BE2C (cell line): ENCODE data around the gene RBMXL3.
"Not testable (repeated sequence)": the region's sequence is repeated elsewhere in the genome, so short reads cannot be mapped to it uniquely, and the experiment has no call there.

Source experiments
- DNase-seq: peaks from one replicate; pipeline ENCODE4 v3.0.0-alpha.2; 2020
- H3K27me3 ChIP-seq: fragments of 250-450 bp; sonication (Bioruptor Pico); 2 replicates; pipeline ENCODE4 v1.5.1; 2020; ENCODE audit warnings: mild to moderate bottlenecking
- H3K36me3 ChIP-seq: fragments of 250-450 bp; sonication (Bioruptor Pico); 2 replicates; pipeline ENCODE4 v1.5.1; 2020; ENCODE audit warnings: mild to moderate bottlenecking
- H3K4me1 ChIP-seq: fragments of 250-450 bp; sonication (Bioruptor Pico); 2 replicates; pipeline ENCODE4 v1.5.1; 2020
- H3K4me3 ChIP-seq: 2 replicates; pipeline ENCODE4 v1.5.1; 2011; ENCODE audit warnings: low read depth, low read length
- H3K9me3 ChIP-seq: fragments of 250-450 bp; sonication (Bioruptor Pico); 2 replicates; pipeline ENCODE4 v1.5.1; 2020
- TF ChIP-seq, protein P1 (sequence below): IDR thresholded peaks from 2 replicates; pipeline ENCODE4 v1.5.1; 2012; ENCODE audit warnings: mild to moderate bottlenecking, low read depth, low read length

RBMXL3 gene

GRCh38 chrX:115192244-115192700, 3.1 kb downstream of the RBMXL3 start:
- TF ChIP-seq, protein P1, sequence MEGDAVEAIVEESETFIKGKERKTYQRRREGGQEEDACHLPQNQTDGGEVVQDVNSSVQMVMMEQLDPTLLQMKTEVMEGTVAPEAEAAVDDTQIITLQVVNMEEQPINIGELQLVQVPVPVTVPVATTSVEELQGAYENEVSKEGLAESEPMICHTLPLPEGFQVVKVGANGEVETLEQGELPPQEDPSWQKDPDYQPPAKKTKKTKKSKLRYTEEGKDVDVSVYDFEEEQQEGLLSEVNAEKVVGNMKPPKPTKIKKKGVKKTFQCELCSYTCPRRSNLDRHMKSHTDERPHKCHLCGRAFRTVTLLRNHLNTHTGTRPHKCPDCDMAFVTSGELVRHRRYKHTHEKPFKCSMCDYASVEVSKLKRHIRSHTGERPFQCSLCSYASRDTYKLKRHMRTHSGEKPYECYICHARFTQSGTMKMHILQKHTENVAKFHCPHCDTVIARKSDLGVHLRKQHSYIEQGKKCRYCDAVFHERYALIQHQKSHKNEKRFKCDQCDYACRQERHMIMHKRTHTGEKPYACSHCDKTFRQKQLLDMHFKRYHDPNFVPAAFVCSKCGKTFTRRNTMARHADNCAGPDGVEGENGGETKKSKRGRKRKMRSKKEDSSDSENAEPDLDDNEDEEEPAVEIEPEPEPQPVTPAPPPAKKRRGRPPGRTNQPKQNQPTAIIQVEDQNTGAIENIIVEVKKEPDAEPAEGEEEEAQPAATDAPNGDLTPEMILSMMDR: no peak
- Histone ChIP-seq H3K9me3 (no peaks in the 10 kb centered on the region), H3K4me3 (no peak overlapping the region), H3K36me3 (no peaks in the 10 kb centered on the region), H3K27me3 (no peaks in the 10 kb centered on the region), H3K4me1 (no peaks in the 10 kb centered on the region)
- DNase-seq: no peak

GRCh38 chrX:115204040-115204439, 14.8 kb downstream of the RBMXL3 start:
- TF ChIP-seq, protein P1: no peak
- H3K9me3 ChIP-seq: no peaks in the 10 kb centered on the region
- H3K27me3 ChIP-seq: no peaks in the 10 kb centered on the region
- H3K36me3 ChIP-seq: no peaks in the 10 kb centered on the region
- no peak overlapping the region for H3K4me3 ChIP-seq
- H3K4me1 ChIP-seq: no peaks in the 10 kb centered on the region
- DNase-seq: no peak

DNA sequence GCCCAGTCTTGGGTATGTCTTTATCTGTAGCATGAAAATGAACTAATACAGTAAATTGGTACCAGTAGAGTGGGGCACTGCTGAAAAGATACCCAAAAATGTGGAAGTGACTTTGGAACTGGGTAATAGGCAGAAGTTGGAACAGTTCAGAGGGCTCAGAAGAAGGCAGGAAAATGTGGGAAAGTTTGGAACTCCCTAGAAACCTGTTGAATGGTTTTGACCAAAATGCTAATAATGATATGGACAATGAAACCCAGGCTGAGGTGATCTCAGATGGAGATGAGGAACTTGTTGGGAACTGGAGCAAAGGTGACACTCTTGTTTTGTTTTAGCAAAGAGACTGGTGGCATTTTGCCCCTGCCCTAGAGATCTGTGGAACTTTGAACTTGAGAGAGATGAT, 20.3 kb downstream of the RBMXL3 start:
- not testable (repeated sequence) for H3K9me3 ChIP-seq, H3K4me3 ChIP-seq, H3K36me3 ChIP-seq, H3K4me1 ChIP-seq, H3K27me3 ChIP-seq, DNase-seq

- TF ChIP-seq, protein P1: no peak
- Histone ChIP-seq H3K4me3 (no peak overlapping the region), H3K9me3 (no peaks in the 10 kb centered on the region), H3K27me3 (no peaks in the 10 kb centered on the region), H3K4me1 (no peaks in the 10 kb centered on the region), H3K36me3 (no peaks in the 10 kb centered on the region)
- no peak for DNase-seq
Measured at GRCh38 chrX:115214151-115214550, 24.9 kb downstream of the RBMXL3 start.

- Histone ChIP-seq H3K36me3 (no peaks in the 10 kb centered on the region), H3K27me3 (no peaks in the 10 kb centered on the region), H3K4me1 (no peaks in the 10 kb centered on the region), H3K9me3 (no peaks in the 10 kb centered on the region), H3K4me3 (no peak overlapping the region)
- no peak for DNase-seq
- TF ChIP-seq, protein P1: no peak
Measured at GRCh38 chrX:115214605-115215004, 25.4 kb downstream of the RBMXL3 start.

GRCh38 chrX:115217346-115217745, 28.1 kb downstream of the RBMXL3 start:
- not testable (repeated sequence) for H3K36me3 ChIP-seq, H3K27me3 ChIP-seq, H3K4me3 ChIP-seq, H3K9me3 ChIP-seq, H3K4me1 ChIP-seq, DNase-seq

- no peaks in the 10 kb centered on the region for H3K36me3 ChIP-seq
- H3K4me3 ChIP-seq: no peak overlapping the region
- H3K27me3 ChIP-seq: no peaks in the 10 kb centered on the region
- TF ChIP-seq, protein P1: peak; percentile 69
- H3K9me3 ChIP-seq: no peaks in the 10 kb centered on the region
- 0 out of 2 replicates have a peak, but pooled peaks cover 5% of the 10 kb centered on the region for H3K4me1 ChIP-seq
- peak; percentile 21 for DNase-seq
Measured at GRCh38 chrX:115226929-115227328, 37.7 kb downstream of the RBMXL3 start.
